Smooth muscle cell (in vitro differentiated cells): Measurements from ENCODE around the gene ATP2A3. TPM values are rescaled to one million over a fixed set of nuclear protein-coding genes. Genes with fewer than 3 reads are reported as not detected.

Experiments used
- DNase-seq: peaks from one replicate; lab custom pipeline; 2025; ENCODE audit not compliant: unreplicated experiment; lab: John Stamatoyannopoulos, UW
- H2AFZ ChIP-seq: fragments of 200-600 bp; sonication (generic); 2 replicates; pipeline ENCODE4 v1.6.0; 2016; ENCODE audit warnings: antibody characterized with exemption, low read depth, mild to moderate bottlenecking
- H3F3A ChIP-seq: fragments of 200-600 bp; sonication (generic); 2 replicates; pipeline ENCODE4 v1.6.0; 2017; ENCODE audit warnings: antibody characterized with exemption, low read depth
- H3K27ac ChIP-seq: fragments of 200-600 bp; sonication (generic); 2 replicates; pipeline ENCODE4 v1.5.1; 2016; ENCODE audit warnings: low read depth, mild to moderate bottlenecking
- H3K27me3 ChIP-seq: fragments of 200-600 bp; sonication (generic); 2 replicates; pipeline ENCODE4 v1.6.1; 2016; ENCODE audit warnings: low read depth, mild to moderate bottlenecking
- H3K36me3 ChIP-seq: fragments of 200-600 bp; sonication (generic); 2 replicates; pipeline ENCODE4 v1.5.1; 2016; ENCODE audit warnings: low read depth
- H3K4me1 ChIP-seq: fragments of 200-600 bp; sonication (generic); 2 replicates; pipeline ENCODE4 v1.5.1; 2016; ENCODE audit warnings: low read depth
- H3K4me2 ChIP-seq: fragments of 200-600 bp; sonication (generic); 2 replicates; pipeline ENCODE4 v1.6.0; 2016; ENCODE audit warnings: mild to moderate bottlenecking
- H3K4me3 ChIP-seq: fragments of 200-600 bp; sonication (generic); 2 replicates; pipeline ENCODE4 v1.5.1; 2016; ENCODE audit warnings: mild to moderate bottlenecking
- H3K79me2 ChIP-seq: fragments of 200-600 bp; sonication (generic); 2 replicates; pipeline ENCODE4 v1.6.0; 2016; ENCODE audit warnings: low read depth, mild to moderate bottlenecking
- H3K9ac ChIP-seq: fragments of 200-600 bp; sonication (generic); 2 replicates; pipeline ENCODE4 v1.6.0; 2016; ENCODE audit warnings: low read depth
- H3K9me3 ChIP-seq: fragments of 200-600 bp; sonication (generic); replicated peaks from 2 replicates; pipeline ENCODE4 v1.5.1; 2016; ENCODE audit warnings: low read depth
- H4K20me1 ChIP-seq: fragments of 200-600 bp; sonication (generic); 2 replicates; pipeline ENCODE4 v1.6.0; 2016; ENCODE audit warnings: low read depth
- WGBS: methylation state at CpG from one replicate; pipeline ENCODE4 v1.1.7; 2016; ENCODE audit warnings: low lambda C conversion rate; 5-methylcytosine and 5-hydroxymethylcytosine counted together
- polyA plus RNA-seq: library from polyadenylated mRNA; unstranded; fragments of >200 nt; fragmentation: Nextera tagmentation; extraction: Ambion mirVana; gene quantifications from 2 replicates; pipeline ENCODE4 v1.2.1, GENCODE V29; 2016
- total RNA-seq: library from RNA; depleted of rRNA; stranded (reverse); fragments of >200 nt; gene quantifications from 2 replicates; pipeline ENCODE4 v1.2.3, GENCODE V29; 2014
- TF ChIP-seq, protein P1 (sequence below): fragments of 200-600 bp; sonication (generic); IDR thresholded peaks from 2 replicates; pipeline ENCODE4 v1.5.1; 2017; ENCODE audit warnings: borderline replicate concordance, mild to moderate bottlenecking, antibody characterized with exemption; ENCODE audit not compliant: insufficient read depth, poor library complexity, severe bottlenecking

Gene ATP2A3
- total and polyA plus RNA-seq, 2 experiments from 2014 or later: 4.2 to 7.8 TPM

GRCh38 chr17:3974980-3975379 lies 10.7 kb upstream of the ATP2A3 start:
- no peak overlapping the region for H3K27ac ChIP-seq
- no peaks in the 10 kb centered on the region for H4K20me1 ChIP-seq
- no peaks in the 10 kb centered on the region for H3K36me3 ChIP-seq
- no peak for DNase-seq
- H3F3A ChIP-seq: no peaks in the 10 kb centered on the region
- WGBS: 95% methylated on average over 9 of the region's 9 CpGs
- no peak overlapping the region for H2AFZ ChIP-seq
- H3K9me3 ChIP-seq: no peaks in the 10 kb centered on the region
- no peak overlapping the region for H3K4me3 ChIP-seq
- TF ChIP-seq, protein P1, sequence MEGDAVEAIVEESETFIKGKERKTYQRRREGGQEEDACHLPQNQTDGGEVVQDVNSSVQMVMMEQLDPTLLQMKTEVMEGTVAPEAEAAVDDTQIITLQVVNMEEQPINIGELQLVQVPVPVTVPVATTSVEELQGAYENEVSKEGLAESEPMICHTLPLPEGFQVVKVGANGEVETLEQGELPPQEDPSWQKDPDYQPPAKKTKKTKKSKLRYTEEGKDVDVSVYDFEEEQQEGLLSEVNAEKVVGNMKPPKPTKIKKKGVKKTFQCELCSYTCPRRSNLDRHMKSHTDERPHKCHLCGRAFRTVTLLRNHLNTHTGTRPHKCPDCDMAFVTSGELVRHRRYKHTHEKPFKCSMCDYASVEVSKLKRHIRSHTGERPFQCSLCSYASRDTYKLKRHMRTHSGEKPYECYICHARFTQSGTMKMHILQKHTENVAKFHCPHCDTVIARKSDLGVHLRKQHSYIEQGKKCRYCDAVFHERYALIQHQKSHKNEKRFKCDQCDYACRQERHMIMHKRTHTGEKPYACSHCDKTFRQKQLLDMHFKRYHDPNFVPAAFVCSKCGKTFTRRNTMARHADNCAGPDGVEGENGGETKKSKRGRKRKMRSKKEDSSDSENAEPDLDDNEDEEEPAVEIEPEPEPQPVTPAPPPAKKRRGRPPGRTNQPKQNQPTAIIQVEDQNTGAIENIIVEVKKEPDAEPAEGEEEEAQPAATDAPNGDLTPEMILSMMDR: no peak
- H3K4me1 ChIP-seq: no peaks in the 10 kb centered on the region
- no peak overlapping the region for H3K9ac ChIP-seq
- H3K4me2 ChIP-seq: no peak overlapping the region
- H3K27me3 ChIP-seq: no peaks in the 10 kb centered on the region
- H3K79me2 ChIP-seq: no peaks in the 10 kb centered on the region

DNA sequence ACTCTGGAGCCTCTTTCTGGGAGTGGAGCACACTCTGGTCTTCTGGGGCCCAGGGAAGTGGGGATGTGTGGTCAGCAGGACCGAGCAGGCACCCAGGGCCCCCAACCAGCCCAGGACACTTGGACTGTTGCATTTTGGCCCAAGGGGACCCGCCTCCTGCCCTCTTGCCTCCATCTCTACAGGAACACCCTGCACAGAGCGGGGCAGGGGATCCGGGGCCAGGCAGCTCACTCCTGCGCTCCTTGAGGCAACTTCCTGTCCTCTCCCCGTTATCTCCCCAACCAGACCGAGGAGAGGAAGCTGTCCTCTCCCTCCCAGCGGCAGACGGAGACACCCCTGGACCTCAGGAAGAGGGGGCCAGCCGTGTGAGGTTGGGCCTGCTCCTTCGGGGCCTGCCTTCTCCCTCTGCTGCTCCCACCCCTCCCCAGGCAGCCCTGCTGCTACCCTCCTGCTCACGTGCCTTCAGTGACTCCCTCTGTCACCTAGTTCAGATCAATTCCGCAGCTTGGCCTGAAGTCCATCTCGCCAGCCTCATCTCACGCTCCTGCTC lies 10.0 kb upstream of the ATP2A3 start:
- Histone ChIP-seq H2AFZ (no peak overlapping the region), H3K79me2 (no peaks in the 10 kb centered on the region), H3K27me3 (no peaks in the 10 kb centered on the region), H3K36me3 (no peaks in the 10 kb centered on the region), H3K27ac (no peak overlapping the region), H4K20me1 (no peaks in the 10 kb centered on the region), H3F3A (no peaks in the 10 kb centered on the region), H3K4me2 (no peak overlapping the region), H3K9ac (no peak overlapping the region), H3K4me3 (no peak overlapping the region), H3K9me3 (no peaks in the 10 kb centered on the region), H3K4me1 (no peaks in the 10 kb centered on the region)
- no peak for DNase-seq
- WGBS: 93% methylated on average over 15 of the region's 15 CpGs
- TF ChIP-seq, protein P1: no peak

GRCh38 chr17:3973495-3974137 lies 9.4 kb upstream of the ATP2A3 start:
- 97% methylated on average over 10 of the region's 10 CpGs for WGBS
- no peaks in the 10 kb centered on the region for H3K27me3 ChIP-seq

More at GRCh38 chr17:3973495-3974137, 9.4 kb upstream of the ATP2A3 start:
- no peaks in the 10 kb centered on the region for H4K20me1 ChIP-seq
- H3K27ac ChIP-seq: no peak overlapping the region
- TF ChIP-seq, protein P1: no peak
- H3K4me3 ChIP-seq: no peak overlapping the region
- no peaks in the 10 kb centered on the region for H3F3A ChIP-seq
- no peak for DNase-seq
- H3K9ac ChIP-seq: no peak overlapping the region
- H2AFZ ChIP-seq: no peak overlapping the region
- no peak overlapping the region for H3K4me2 ChIP-seq
- no peaks in the 10 kb centered on the region for H3K4me1 ChIP-seq
- H3K79me2 ChIP-seq: no peaks in the 10 kb centered on the region
- H3K36me3 ChIP-seq: no peaks in the 10 kb centered on the region
- H3K9me3 ChIP-seq: no peaks in the 10 kb centered on the region
